BE2C (cell line): ENCODE results near the gene MND1.
"Not testable (repeated sequence)": the region's sequence is repeated elsewhere in the genome, so short reads cannot be mapped to it uniquely, and the experiment has no call there.

ENCODE experiments used
- DNase-seq: peaks from one replicate; pipeline ENCODE4 v3.0.0-alpha.2; 2020
- H3K27me3 ChIP-seq: fragments of 250-450 bp; sonication (Bioruptor Pico); 2 replicates; pipeline ENCODE4 v1.5.1; 2020; ENCODE audit warnings: mild to moderate bottlenecking
- H3K36me3 ChIP-seq: fragments of 250-450 bp; sonication (Bioruptor Pico); 2 replicates; pipeline ENCODE4 v1.5.1; 2020; ENCODE audit warnings: mild to moderate bottlenecking
- H3K4me1 ChIP-seq: fragments of 250-450 bp; sonication (Bioruptor Pico); 2 replicates; pipeline ENCODE4 v1.5.1; 2020
- H3K4me3 ChIP-seq: 2 replicates; pipeline ENCODE4 v1.5.1; 2011; ENCODE audit warnings: low read depth, low read length
- H3K9me3 ChIP-seq: fragments of 250-450 bp; sonication (Bioruptor Pico); 2 replicates; pipeline ENCODE4 v1.5.1; 2020
- CTCF ChIP-seq: IDR thresholded peaks from 2 replicates; pipeline ENCODE4 v1.5.1; 2012; ENCODE audit warnings: mild to moderate bottlenecking, low read depth, low read length

The MND1 gene

GRCh38 chr4:153449338-153449737, 104.8 kb downstream of the MND1 start:
- no peak for DNase-seq
- no peaks in the 10 kb centered on the region for H3K27me3 ChIP-seq
- H3K36me3 ChIP-seq, result no peaks in the 10 kb centered on the region
- H3K9me3 ChIP-seq, result no peaks in the 10 kb centered on the region
- TF ChIP-seq CTCF, result no peak
- H3K4me3 ChIP-seq, result no peak overlapping the region
- H3K4me1 ChIP-seq, result no peaks in the 10 kb centered on the region

GRCh38 chr4:153450544-153450917, 106.0 kb downstream of the MND1 start:
- no peak for DNase-seq
- no peaks in the 10 kb centered on the region for H3K4me1 ChIP-seq
- TF ChIP-seq CTCF, result no peak

GRCh38 chr4:153451145-153451544, 106.7 kb downstream of the MND1 start:
- not testable (repeated sequence) for H3K4me3 ChIP-seq, H3K27me3 ChIP-seq, H3K9me3 ChIP-seq, H3K36me3 ChIP-seq, DNase-seq, H3K4me1 ChIP-seq

More at GRCh38 chr4:153450544-153450917, 106.0 kb downstream of the MND1 start:
- H3K9me3 ChIP-seq, result no peaks in the 10 kb centered on the region
- no peak overlapping the region for H3K4me3 ChIP-seq
- H3K27me3 ChIP-seq, result no peaks in the 10 kb centered on the region
- H3K36me3 ChIP-seq, result no peaks in the 10 kb centered on the region

- H3K4me3 ChIP-seq, result no peak overlapping the region
- no peaks in the 10 kb centered on the region for H3K4me1 ChIP-seq
- no peaks in the 10 kb centered on the region for H3K27me3 ChIP-seq
- no peaks in the 10 kb centered on the region for H3K36me3 ChIP-seq
- H3K9me3 ChIP-seq, result no peaks in the 10 kb centered on the region
- TF ChIP-seq CTCF, result no peak
- peak; percentile 13 for DNase-seq
Observed at GRCh38 chr4:153451911-153452657, 107.6 kb downstream of the MND1 start.

GRCh38 chr4:153452658-153453378, 108.3 kb downstream of the MND1 start:
- Histone ChIP-seq H3K9me3 (no peaks in the 10 kb centered on the region), H3K4me3 (no peak overlapping the region), H3K4me1 (no peaks in the 10 kb centered on the region), H3K27me3 (no peaks in the 10 kb centered on the region), H3K36me3 (no peaks in the 10 kb centered on the region)
- no peak for TF ChIP-seq CTCF
- DNase-seq, result no peak

- DNase-seq, result no peak
- Histone ChIP-seq H3K9me3 (no peaks in the 10 kb centered on the region), H3K27me3 (no peaks in the 10 kb centered on the region), H3K36me3 (no peaks in the 10 kb centered on the region), H3K4me3 (no peak overlapping the region), H3K4me1 (no peaks in the 10 kb centered on the region)
- no peak for TF ChIP-seq CTCF
Observed at GRCh38 chr4:153453402-153453801, 108.9 kb downstream of the MND1 start.
